Cerebellar nuclear complex (tissue), 1 donor: ENCODE results near the gene BABAM2.
"Not testable (repeated sequence)": the region's sequence is repeated elsewhere in the genome, so short reads cannot be mapped to it uniquely, and the experiment has no call there.

Experiments
- DNase-seq, 2 experiments: peaks; one replicate each; lab custom pipeline; 2025; lab: John Stamatoyannopoulos, UW

The BABAM2 gene

GRCh38 chr2:28074137-28074536 is 183.6 kb downstream of the BABAM2 start:
- no peak for DNase-seq

- DNase-seq = no peak
These were observed 190.4 kb downstream of the BABAM2 start for GRCh38 chr2:28080911-28081310.

GRCh38 chr2:28082131-28082530 is 191.6 kb downstream of the BABAM2 start:
- no peak for DNase-seq

GRCh38 chr2:28083476-28083875 is 192.9 kb downstream of the BABAM2 start:
- DNase-seq = no peak

GRCh38 chr2:28084564-28084963 is 194.0 kb downstream of the BABAM2 start:
- DNase-seq = no peak

DNA sequence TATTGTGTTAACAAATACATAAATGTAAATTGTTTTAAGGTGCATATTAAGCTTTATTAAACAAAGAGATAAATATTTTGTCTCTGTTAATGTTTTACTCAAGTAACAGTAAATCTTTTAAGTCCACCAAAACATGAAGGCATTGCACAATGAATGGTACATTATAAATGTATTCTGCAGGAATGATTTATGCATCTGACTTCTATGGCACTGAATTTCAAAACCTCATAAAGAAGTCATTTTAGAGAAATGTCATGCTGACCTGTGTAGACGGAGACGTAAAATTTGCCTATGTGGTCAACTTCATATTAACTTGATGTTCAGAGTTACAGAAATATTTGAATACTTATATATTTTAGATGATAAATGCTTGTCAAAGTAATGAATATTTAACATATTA is 194.7 kb downstream of the BABAM2 start:
- no peak for DNase-seq

- no peak for DNase-seq
These were observed 196.1 kb downstream of the BABAM2 start for GRCh38 chr2:28086611-28087010.

GRCh38 chr2:28088970-28089369 is 198.4 kb downstream of the BABAM2 start:
- DNase-seq = no peak

DNA sequence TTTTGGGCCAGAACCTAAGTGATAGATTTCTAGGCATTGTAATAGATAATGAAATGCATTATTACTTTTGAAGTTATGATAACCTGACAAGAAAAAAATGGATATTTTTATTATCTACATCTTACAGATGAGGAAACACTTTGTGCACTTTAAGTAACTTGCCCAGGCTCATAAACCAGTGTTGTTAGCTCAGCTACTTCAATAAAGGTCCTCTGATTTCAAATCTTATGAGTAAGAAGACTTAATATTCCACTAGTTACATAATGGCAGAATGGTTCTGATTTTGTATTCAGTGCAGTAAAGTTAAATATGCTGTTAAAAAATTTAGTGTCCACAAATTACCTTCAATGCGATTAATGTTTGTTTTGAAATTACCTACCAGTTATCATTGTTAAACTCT is 199.0 kb downstream of the BABAM2 start:
- no peak for DNase-seq

DNA sequence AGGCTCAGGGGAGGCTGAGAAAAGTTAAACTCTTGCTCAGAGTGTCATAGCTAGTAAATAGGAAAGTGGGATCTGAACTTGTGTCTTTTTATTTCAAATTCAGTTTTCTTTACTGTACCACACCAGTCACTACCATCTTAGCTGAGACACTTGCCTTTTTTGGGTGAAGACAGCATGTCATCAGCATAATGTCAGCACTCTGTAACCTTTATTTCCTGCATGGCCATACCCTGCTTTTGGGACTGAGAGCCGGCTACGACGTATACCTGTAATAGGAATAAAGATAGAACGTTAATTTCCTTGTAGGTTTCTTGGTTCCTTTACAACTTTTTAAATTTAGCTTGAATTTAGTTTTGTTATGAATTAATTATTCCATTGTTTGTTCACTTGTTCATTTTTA is 202.8 kb downstream of the BABAM2 start:
- DNase-seq = no peak

GRCh38 chr2:28093768-28094167 is 203.2 kb downstream of the BABAM2 start:
- no peak for DNase-seq

DNA sequence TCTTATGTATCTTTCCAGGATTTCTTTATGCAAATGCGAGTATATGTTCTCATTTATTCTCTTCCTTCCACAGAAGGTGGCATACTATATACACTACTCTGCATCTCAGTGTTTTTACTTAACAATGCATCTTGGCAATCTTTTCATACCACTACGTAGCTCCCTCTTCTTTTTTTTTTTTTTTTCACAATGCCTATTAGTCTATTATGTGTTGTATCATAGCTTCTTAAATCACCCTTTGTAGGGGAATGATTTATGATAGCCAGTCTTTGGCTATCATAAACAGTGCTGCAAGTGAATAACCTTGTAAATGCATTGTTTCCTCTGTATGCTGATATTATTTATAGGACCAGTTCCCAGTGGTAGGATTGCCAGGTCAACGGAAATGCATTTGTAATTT is 204.2 kb downstream of the BABAM2 start:
- no peak for DNase-seq

GRCh38 chr2:28095622-28096021 is 205.1 kb downstream of the BABAM2 start:
- no peak for DNase-seq

- no peak for DNase-seq
These were observed 205.9 kb downstream of the BABAM2 start for GRCh38 chr2:28096421-28096820.

- DNase-seq = no peak
These were observed 208.1 kb downstream of the BABAM2 start for GRCh38 chr2:28098501-28099225.

DNA sequence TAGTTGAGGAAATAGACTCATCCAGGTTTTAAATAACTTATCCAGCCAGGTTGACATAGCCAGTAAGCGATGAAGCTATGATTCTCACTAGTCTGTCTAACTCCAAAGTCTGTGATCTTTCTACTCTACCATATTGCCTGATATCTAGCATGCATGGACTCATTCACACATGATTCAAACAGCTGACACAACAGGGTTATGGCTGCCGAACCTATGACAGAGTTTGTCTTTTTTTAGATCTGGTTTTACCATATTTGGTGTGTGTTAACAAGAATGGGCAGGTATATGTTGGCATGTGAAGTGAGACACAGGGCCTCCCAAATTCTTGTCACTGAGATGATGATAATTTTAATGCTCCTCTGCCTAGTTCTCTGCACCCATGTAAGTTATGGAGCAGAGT is 210.6 kb downstream of the BABAM2 start:
- no peak for DNase-seq

DNA sequence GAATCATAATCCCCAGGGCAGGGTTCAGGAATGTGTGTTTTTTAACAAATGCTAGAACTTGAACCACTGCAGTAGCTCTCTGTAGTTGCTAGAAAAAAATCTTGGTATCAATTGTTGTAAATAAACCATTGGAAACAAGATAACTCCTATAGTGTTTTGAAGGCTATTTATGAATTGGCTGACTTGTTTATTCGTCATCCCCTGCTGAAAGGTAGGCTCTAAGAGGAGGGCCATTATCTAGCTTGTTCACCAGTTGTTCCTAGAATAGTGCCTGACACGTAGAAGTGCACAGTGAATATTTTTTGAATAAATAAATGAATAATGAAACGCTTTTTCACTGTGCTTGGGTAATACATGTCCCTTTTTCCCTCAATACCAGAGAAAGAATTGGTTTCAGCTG is 211.4 kb downstream of the BABAM2 start:
- DNase-seq = no peak

DNA sequence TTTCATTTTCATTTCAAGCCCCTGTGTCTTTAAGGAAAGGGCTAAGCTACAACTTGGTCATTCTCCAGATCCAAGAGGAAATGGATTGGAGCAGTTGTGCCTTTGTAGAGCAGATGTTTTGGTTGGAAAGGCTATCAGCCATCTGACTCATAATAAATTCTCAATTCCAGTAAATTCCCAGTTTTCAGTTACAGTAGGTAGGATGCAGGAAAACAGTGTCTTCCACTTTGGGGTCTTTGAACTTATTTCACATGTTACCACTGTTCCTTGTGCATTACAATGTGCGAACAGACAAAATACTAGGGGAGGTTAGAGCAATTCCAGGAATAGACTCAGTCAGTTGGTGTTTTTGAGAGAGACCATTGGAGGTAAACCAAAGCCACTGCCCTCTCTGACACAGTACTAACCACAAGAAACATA is 211.9 kb downstream of the BABAM2 start:
- no peak for DNase-seq

DNA sequence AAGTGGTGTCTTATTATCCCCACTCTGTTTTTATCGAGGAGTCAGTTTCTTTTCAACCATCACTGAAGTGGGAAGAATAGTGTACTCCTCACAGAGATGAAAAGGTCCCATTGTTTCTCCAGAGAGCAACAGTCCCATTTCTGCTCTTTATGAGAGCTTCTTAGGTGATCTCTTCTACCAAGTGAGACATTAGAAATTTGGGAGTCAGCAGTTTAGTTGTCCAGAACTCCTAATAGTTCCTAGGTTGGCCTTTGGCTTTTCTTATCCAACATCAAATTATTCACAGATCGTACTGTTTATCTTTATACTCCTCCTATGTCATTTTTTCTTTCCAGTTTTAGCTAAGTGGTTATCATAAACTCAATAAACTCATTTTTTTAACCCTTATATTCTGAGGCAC is 213.1 kb downstream of the BABAM2 start:
- no peak for DNase-seq

DNA sequence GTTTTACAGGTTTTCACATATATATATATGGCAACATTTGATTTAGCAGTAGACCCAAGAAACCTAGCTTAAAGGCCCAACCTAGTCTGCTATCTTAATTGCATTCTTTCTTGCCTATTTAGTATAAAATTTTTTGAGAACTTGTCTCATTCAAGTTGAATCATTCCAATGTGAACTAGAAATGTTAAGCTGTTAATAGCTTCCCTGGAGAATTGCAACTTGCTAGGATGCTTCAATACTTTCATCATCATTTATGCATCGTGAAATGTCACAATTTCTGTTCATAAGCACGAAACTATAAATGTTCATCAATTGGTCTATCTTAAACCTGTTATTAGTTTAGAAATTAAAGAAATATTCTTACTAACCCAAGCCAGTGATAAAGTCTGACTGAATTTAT is 217.6 kb downstream of the BABAM2 start:
- no peak for DNase-seq

- DNase-seq = not testable (repeated sequence)
These were observed 223.2 kb downstream of the BABAM2 start for GRCh38 chr2:28113771-28114170.

DNA sequence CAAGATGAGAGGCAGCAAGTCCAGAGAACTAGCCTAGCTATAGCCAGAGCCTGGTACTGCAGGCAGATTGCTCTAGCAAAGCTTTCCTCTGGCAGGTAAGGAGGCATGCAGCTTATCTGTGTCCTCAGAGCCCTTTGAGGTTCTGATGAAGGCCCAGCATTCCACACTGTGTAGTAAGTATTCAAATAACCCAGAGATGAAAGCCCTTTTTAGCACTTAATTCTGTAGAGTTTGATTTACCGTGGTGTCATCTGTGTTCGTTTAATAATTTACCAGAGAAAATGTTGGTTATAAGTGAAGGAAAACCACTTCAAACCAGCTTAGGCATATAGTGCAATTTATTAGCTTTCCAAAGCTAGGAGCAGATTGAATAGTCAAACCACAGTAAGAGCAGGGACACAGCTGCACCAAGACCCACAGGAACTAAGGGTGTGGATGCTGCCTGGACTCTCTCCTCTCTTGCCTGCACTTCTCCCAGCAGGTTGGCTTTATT is 226.6 kb downstream of the BABAM2 start:
- no peak for DNase-seq

GRCh38 chr2:28119631-28120030 is 229.1 kb downstream of the BABAM2 start:
- DNase-seq = no peak

GRCh38 chr2:28128281-28128950 is 237.9 kb downstream of the BABAM2 start:
- DNase-seq = no peak
